ENCODE measurements around the gene DUSP28. TPM values are rescaled to one million over a fixed set of nuclear protein-coding genes. Genes with fewer than 3 reads are reported as not detected.
A peak's percentile ranks its signal among the peaks of the same experiment; 100 is the strongest.

DUSP28 gene
- total RNA-seq, 1 donor from 2014 or later: 72.3 TPM

DNA sequence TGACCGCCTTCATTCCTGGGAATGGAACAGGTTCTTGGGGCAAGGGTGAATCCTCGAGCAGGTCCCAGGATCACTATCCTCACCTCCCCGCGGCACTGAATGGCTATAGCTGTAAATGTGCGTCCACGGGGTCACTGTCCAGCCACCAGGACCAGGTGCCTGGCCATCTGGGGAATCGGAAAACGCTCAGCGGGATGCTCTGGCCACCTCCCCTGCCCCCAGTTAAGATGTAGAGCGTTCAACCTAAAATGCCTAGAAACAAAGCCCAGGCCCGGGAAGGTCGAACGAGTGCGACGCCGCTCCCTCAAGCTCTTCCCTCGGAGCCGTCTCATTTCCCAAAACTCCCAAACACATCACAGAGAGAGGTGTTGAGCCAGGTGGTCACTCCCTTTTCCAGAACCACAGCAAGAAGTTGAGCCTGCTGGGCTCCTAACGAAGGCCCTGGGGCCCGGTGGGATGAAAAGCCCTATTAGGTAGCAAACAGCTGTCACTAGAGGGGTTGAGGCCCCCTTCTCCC, 25.6 kb downstream of the DUSP28 start:
- H3K36me3 ChIP-seq: peaks cover 6 to 15% of the 10 kb centered on the region in 2 donors
- H3K27me3 ChIP-seq: no peaks in the 10 kb centered on the region
- TF ChIP-seq, protein P1, sequence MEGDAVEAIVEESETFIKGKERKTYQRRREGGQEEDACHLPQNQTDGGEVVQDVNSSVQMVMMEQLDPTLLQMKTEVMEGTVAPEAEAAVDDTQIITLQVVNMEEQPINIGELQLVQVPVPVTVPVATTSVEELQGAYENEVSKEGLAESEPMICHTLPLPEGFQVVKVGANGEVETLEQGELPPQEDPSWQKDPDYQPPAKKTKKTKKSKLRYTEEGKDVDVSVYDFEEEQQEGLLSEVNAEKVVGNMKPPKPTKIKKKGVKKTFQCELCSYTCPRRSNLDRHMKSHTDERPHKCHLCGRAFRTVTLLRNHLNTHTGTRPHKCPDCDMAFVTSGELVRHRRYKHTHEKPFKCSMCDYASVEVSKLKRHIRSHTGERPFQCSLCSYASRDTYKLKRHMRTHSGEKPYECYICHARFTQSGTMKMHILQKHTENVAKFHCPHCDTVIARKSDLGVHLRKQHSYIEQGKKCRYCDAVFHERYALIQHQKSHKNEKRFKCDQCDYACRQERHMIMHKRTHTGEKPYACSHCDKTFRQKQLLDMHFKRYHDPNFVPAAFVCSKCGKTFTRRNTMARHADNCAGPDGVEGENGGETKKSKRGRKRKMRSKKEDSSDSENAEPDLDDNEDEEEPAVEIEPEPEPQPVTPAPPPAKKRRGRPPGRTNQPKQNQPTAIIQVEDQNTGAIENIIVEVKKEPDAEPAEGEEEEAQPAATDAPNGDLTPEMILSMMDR (IDR thresholded peaks at IDR 0.05): no peak
- H3K4me3 ChIP-seq: peak overlapping the region; percentile 97 to 99
- no peaks in the 10 kb centered on the region for H3K9me3 ChIP-seq
- peaks cover 20 to 28% of the 10 kb centered on the region in 2 donors for H3K4me1 ChIP-seq
- peak overlapping the region; percentile 94 to 96 for H3K27ac ChIP-seq
- intact Hi-C loops (cut with DNase I): loop anchor here (1.0 kb wide), 3 partner anchors 17 to 560 kb away; partner anchors contain the start of genes NDUFA10 and RNPEPL1
- DNase-seq (ENCODE audit: low spot score in 2 of 2): no peak

DNA sequence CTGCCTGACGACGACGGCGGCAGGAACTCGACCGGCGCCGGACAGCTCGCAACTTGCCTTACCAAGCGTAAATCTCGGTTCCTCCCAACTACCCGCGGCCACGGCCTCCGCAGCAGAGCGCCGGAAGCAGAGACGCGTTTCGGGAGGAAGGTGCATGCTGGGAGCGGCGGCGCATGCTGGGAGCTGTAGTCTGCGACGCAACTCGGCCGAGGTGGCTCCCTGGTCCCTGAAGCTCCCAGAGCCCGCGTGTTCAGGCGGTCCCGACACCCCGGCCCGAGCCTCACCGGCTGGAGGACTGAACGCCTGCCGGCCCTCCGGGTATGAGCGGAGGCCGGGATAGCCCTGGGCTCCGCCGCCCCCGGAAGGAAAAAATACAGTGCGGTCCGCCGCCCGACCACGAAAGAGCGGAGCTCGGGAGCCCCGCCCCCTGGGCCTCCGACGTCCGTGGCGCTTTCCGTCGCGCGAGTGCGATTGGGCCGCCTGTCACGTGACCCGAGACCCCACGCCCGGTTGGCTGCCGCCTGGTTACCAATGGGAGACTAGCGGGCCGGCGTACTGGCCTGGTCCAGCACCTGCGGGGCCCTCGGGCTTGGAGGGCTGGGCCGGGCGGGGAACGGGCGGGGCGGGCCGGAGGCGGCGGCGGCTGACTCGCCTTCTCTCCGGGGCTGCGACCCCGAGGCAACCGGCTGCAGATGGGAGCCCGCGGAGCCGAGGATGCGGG, 26.2 kb downstream of the DUSP28 start, which contains the start of gene CAPN10:
TSS of gene CAPN10 (plus strand) at position 537 of the 721 bp plus-strand sequence. CDS start at position 715, 178 bp downstream.
- peaks cover 9 to 21% of the 10 kb centered on the region in 2 donors for H3K36me3 ChIP-seq
- peak within 1 kb of the TSS; percentile 97 to 99 for H3K4me3 ChIP-seq
- peaks cover 20 to 28% of the 10 kb centered on the region in 2 donors for H3K4me1 ChIP-seq
- no peaks in the 10 kb centered on the region for H3K27me3 ChIP-seq
- peak within 1 kb of the TSS; percentile 94 to 96 for H3K27ac ChIP-seq
- DNase-seq (ENCODE audit: low spot score in 2 of 2): peak; percentile 87 to 98
- TF ChIP-seq, protein P1 (IDR thresholded peaks at IDR 0.05): no peak
- intact Hi-C loops (cut with DNase I): loop anchor here (1.0 kb wide), 3 partner anchors 18 to 561 kb away; partner anchors contain the start of genes NDUFA10 and RNPEPL1
- no peaks in the 10 kb centered on the region for H3K9me3 ChIP-seq

DNA sequence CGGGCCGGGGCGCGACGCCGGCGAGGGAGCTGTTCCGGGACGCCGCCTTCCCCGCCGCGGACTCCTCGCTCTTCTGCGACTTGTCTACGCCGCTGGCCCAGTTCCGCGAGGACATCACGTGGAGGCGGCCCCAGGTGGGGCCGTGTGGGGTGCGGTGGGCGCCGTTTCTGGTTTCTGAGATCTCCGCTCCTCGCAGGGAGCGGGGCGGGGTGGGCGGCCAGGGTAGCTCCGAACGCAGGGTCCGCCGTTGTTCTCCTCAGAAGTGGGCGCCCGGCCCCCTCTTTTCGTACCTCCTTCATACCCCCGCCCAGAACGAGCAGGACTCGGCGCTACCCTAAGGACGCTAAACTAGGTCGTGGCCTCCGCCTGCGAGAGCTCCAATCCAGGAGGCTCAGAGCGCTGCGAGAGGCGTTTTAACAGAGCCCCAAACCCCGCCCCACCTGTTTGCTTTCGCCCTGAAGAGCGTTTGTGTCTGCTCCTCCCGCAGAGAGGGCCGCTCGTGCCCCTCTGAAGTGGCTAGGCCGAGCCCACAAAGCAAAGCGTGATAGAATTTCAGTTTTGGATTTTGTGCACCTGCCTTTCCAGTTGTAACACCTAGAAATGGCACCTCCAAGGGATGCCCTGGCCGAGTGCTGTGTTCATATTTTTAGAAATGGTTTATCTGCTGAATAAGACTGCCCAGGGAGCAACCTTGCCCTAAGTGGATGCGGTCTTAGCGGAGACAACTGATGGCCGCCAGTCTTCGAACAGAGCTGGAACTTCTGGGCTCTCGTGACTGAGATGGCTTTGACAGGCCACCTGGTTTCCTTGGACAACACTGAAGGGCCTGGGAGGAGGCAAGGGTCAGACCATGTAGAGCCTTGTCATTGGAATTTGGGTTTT, 27.0 kb downstream of the DUSP28 start:
- Histone ChIP-seq H3K4me3 (peak overlapping the region; percentile 97 to 99), H3K36me3 (peaks cover 9 to 26% of the 10 kb centered on the region in 2 donors), H3K27ac (peak overlapping the region; percentile 94 to 96), H3K9me3 (no peaks in the 10 kb centered on the region), H3K27me3 (no peaks in the 10 kb centered on the region), H3K4me1 (peaks cover 20 to 28% of the 10 kb centered on the region in 2 donors)
- TF ChIP-seq, protein P1 (IDR thresholded peaks at IDR 0.05): no peak
- intact Hi-C loops (cut with DNase I): loop anchor here (1.0 kb wide), 3 partner anchors 19 to 562 kb away; partner anchors contain the start of genes NDUFA10 and RNPEPL1
- no peak for DNase-seq (ENCODE audit: low spot score in 2 of 2)

DNA sequence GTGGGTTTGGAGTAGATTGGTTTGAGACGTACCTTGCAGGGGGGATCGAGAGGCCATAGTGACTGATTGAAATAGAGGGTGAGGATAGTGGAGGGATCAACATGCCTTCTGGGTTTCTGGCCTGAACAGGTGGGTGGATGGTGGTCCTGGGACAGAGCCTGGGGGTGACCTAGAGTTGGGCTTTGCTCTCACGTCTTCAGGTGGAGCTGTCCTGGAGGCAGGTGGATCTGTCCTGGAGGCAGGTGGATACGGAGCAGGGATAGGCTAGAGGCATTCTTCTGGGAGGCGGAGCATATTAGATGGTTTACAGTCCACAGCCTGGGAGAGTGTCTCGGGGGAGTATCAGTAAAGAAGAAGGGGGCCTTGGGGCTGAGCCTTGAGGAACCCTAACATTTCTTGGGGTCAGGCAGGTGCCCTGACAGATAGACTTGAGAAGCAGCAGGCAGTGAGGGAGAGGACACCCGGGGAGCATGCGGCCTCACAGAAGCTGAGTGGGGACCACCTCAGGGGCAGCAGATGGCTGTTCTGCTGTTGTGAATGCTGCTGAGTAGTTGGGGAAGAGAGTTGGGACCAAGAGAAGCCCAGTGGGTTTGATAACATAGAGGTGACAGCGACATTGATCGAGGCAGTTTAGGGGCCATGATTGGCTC, 28.0 kb downstream of the DUSP28 start:
- intact Hi-C loops (cut with DNase I): no loop called here
- peaks cover 9 to 31% of the 10 kb centered on the region in 2 donors for H3K36me3 ChIP-seq
- no peak overlapping the region for H3K27ac ChIP-seq
- H3K27me3 ChIP-seq: no peaks in the 10 kb centered on the region
- peaks cover 20 to 28% of the 10 kb centered on the region in 2 donors for H3K4me1 ChIP-seq
- TF ChIP-seq, protein P1 (IDR thresholded peaks at IDR 0.05): no peak
- no peak for DNase-seq (ENCODE audit: low spot score in 2 of 2)
- H3K9me3 ChIP-seq: no peaks in the 10 kb centered on the region
- peak overlapping the region; percentile 97 to 99 for H3K4me3 ChIP-seq

DNA sequence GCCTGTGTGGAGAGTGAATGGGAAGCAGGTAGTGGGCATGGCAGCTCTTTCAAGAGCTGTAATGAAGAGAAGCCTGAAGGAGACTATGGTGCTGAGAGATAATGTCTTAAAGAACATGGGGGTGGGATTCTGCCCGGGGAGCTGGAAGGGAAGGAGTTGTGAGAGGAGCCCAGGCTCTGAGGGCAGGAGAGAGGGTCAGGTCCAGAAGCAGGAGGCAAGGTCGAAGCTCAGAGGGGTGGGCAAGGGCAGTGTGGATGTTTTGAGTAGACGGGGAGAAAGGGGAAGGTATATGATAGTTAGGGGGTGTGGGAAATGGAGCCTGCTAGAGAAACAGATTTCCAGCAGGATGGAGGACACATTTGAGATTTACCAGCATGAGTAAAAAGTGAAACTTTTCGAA, 28.5 kb downstream of the DUSP28 start:
- DNase-seq (ENCODE audit: low spot score in 2 of 2): no peak
- Histone ChIP-seq H3K4me3 (no peak overlapping the region), H3K27ac (no peak overlapping the region), H3K4me1 (peaks cover 20 to 28% of the 10 kb centered on the region in 2 donors), H3K27me3 (no peaks in the 10 kb centered on the region), H3K36me3 (peaks cover 9 to 31% of the 10 kb centered on the region in 2 donors), H3K9me3 (no peaks in the 10 kb centered on the region)
- intact Hi-C loops (cut with DNase I): no loop called here
- TF ChIP-seq, protein P1 (IDR thresholded peaks at IDR 0.05): no peak
